ENCODE results near the gene RNASEL. TPM values are rescaled to one million over a fixed set of nuclear protein-coding genes. Genes with fewer than 3 reads are reported as not detected.
"Not testable (repeated sequence)": the region's sequence is repeated elsewhere in the genome, so short reads cannot be mapped to it uniquely, and the experiment has no call there.

The RNASEL gene
- 10 to 100 TPM in 3 of 4 donors, 1 to 10 TPM in 1; 8.4 to 13.6 (median 10.6) TPM for polyA plus RNA-seq (ENCODE audit: insufficient read length in 4 of 4)

- DNase-seq (ENCODE audit: low read depth in 4 of 4, low spot score in 3 of 4): peak; percentile 35 to 65 (median 58)
Measured at GRCh38 chr1:182588500-182589396, at the start of gene RNASEL. RNASEL (minus strand) TSS chr1:182589256; CDS start chr1:182586806, 2,450 bp downstream.

GRCh38 chr1:182637769-182638168, 48.7 kb upstream of the RNASEL start:
- DNase-seq (ENCODE audit: low read depth in 4 of 4, low spot score in 3 of 4): no peak

DNA sequence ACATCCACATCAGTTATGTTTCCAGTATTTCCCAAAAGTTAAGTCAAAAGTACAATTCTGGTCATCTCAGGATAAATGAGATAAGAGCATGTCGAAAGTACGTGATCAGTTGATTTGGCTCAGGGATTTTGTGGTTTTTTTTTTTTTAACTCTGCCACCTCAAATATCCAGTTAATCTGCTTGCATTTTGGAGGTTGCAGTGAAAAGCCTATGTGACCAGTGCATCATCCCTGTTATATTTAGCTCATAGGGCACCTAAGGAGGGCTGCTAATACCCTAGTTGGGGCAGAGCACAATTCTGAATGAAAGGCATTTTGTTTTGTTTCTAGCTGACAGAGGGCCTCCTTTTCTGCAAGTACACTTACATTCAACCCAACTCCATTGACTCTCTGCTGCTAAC, 46.8 kb upstream of the RNASEL start:
- DNase-seq (ENCODE audit: low read depth in 4 of 4, low spot score in 3 of 4): no peak

DNA sequence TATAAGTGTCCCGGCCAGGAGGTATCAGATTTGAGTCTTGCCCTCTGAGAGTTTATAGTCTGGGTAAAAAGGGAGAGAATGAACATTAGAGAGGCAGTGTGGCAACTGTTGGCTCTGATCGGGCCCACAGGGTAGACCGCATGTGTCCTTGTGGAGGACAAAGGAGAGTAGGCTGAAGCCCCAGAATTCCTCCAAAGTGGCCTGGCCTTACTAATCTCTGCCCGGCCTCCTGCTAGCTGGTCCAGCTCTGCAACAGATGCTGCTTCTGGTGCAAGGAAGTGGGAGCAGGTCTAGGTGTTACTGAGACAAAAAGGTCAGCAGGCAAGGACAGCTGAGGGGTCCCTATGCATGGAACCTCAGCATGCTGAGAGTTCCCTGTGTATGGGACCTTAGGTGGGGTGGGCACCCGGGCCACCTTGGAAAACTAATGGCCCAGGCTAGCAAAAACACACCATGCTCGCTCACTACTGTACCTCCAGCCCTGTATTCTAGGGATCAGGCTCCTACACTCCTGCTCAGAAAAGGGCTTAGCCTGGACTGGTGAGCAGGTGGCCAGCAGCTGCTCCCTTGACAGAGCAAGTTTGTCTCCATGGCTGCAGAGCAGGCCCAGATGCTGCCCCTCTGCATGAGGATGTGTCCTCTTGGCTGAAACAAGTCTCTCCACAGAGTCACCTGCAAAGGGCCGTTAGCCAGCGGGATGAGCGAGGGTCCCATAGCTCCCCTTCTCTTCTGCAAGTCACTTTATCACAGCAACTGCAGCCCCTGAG, 45.4 kb upstream of the RNASEL start:
- no peak for DNase-seq (ENCODE audit: low read depth in 4 of 4, low spot score in 3 of 4)

DNA sequence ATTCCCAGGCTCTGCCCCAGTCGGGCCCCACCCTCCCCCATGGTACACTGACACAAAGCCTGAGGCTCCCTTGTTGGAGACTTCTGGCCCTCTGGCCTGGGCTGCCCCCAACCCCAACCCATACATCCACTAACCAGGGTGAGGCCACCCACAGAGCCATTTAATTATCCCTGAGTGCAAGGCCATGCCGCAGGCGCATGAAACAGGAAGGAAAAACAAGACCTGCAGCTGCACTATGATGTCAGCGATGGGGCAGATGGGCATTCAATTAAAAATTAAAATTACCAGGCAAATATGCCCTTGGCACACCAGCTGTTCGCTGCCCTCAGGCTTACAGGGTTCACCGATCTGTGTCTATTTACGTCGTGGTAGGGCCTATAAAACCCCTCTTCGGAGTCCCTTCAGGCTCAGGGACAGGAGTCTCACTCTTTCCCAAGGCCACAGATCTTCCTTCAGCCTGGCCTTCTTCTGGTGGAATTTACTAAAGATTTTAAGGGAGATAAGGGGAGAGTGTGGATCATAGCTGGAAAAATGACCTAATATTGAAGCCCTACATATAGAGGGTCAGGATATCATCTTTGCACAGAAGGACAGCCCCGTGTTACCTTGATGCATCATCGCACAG, 44.7 kb upstream of the RNASEL start:
- no peak for DNase-seq (ENCODE audit: low read depth in 4 of 4, low spot score in 3 of 4)

GRCh38 chr1:182633031-182633430, 44.0 kb upstream of the RNASEL start:
- no peak for DNase-seq (ENCODE audit: low read depth in 4 of 4, low spot score in 3 of 4)

DNA sequence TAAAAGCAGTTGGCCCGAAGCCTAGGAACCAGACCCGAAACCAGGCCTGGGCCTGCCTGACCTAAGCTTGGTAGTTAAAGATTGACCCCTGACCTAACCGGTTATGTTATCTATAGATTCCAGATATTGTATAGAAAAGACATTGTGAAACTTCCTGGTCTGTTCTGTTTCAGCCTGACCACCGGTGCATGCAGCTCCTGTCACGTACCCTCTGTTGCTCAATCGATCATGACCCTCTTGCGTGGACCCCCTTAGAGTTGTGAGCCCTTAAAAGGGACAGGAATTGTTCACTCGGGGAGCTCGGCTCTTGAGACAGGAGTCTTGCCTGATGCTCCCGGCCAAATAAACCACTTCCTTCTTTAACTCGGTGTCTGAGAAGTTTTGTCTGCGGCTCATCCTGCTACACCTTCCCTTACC, 43.4 kb upstream of the RNASEL start:
- DNase-seq (ENCODE audit: low read depth in 4 of 4, low spot score in 3 of 4): not testable (repeated sequence)

DNA sequence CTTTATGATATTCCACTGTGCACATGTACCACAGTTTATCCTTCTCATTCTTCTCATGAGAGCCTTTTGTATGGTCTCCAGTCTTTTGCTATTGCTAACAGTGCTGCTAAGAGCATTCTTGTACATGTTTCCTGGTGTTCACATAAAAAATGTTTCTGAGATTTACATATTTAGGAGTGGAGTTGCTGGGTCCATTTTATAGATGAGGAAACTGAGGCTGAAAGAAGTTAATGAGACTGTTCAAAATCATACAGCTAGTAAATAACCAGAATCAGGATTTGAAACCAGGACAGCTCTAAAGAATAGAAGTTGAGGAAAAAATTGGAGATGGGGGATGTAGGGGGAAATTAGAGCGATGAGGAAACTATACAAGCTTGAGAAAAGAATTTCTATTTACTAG, 42.9 kb upstream of the RNASEL start:
- DNase-seq (ENCODE audit: low read depth in 4 of 4, low spot score in 3 of 4): no peak

- no peak for DNase-seq (ENCODE audit: low read depth in 4 of 4, low spot score in 3 of 4)
Measured at GRCh38 chr1:182631053-182631677, 42.1 kb upstream of the RNASEL start.

DNA sequence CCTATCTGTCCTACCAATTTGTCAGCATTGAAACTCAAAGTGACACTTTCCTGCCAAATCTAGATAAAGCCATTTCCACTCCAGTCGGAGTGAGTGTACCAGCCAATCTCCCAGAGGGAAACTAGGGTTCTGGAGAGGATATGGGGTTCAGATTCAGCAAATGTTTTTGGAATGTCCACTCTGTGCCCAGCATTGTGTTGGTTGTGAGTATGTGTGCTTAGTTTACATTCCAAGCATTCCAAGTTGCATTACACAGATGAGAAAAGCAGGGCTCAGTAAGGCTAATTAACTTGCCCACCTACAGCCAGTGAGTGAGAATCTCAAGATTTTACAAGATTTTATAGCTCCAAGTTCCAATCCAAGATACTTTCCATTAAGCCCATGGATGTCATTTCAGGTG, 41.5 kb upstream of the RNASEL start:
- DNase-seq (ENCODE audit: low read depth in 4 of 4, low spot score in 3 of 4): no peak

DNA sequence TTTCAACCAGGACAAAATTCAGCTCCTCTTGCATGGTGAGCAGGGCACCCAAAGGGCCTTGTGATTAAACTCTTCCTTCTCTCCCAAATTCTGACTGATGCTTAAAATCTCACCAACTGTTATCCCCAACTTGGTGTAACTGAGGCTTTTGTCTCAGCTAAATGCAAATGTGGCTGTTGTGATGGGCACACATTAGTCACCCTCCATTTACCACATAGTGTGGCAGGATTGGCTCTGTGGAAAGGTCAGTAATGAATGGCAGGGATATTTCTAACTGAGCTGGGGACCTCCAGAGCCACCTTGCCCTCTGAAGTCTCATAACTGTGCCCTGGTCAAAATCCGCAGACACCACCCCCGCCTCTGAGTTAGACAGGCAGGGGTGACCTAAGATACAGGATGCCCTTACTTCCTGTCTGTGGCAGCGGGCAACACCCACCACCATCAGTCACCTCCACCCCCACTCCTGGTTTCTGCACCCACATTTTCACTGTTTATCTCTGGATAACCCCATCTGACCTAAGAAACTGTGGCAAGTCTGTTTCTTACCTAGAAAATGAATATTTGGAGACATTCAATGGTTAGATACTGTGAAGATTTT, 40.5 kb upstream of the RNASEL start:
- no peak for DNase-seq (ENCODE audit: low read depth in 4 of 4, low spot score in 3 of 4)

DNA sequence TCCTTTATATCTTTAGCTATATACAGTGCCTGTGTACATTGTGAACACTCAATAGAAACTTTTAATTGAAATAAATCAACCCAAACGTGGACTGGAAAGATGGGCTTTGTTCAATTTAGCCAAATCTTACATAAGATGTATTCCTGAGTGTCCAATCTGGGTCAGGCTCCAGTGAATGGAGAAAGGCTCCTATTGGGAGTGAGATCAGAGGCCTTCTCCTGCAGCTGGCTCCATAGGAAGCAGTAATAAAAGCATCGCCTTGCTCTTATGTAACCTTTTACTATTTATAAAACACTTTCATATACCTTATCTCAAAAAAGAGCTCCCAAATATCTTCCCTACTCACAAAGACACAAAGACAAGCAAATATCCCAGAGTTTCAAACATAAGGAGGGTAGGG, 40.0 kb upstream of the RNASEL start:
- DNase-seq (ENCODE audit: low read depth in 4 of 4, low spot score in 3 of 4): no peak

DNA sequence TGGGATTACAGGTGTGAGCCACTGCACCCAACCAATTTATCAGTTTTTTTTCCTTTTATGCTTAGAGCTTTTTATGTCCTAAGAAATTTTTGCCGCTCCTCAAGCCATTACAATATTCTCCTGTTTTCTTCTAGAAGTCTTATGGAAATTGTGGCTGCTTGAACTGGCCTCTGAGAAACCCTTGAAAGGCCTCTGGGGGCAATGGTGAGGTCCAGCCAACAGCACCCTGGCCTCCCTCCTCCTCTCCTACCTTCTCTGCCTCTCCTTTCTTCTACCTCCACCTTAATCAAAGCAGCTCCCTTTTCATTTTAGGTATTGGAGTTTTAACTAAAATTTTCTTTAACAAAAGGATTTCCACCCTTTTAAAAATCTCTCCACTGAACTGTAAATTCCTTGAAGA, 39.6 kb upstream of the RNASEL start:
- no peak for DNase-seq (ENCODE audit: low read depth in 4 of 4, low spot score in 3 of 4)

GRCh38 chr1:182627622-182628021, 38.6 kb upstream of the RNASEL start:
- no peak for DNase-seq (ENCODE audit: low read depth in 4 of 4, low spot score in 3 of 4)

DNA sequence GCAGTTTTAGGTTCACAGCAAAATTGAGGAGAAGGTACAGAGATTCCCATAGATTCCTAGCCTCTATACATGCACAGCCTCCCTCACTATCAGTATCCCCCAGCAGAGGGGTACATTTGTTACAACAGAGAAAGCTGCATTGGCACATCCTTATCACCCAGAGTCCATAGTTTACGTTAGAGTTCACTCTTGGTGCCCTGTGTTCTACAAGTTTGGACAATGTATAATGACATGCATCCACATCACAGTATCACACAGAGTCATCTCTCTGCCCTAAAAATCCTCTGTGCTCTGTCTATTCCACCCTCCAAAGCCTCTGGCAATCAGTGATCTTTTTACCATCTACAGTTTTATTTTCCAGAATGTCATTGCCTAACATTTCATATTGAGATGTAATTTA, 37.5 kb upstream of the RNASEL start:
- no peak for DNase-seq (ENCODE audit: low read depth in 4 of 4, low spot score in 3 of 4)

GRCh38 chr1:182625719-182626504, 36.9 kb upstream of the RNASEL start:
- no peak for DNase-seq (ENCODE audit: low read depth in 4 of 4, low spot score in 3 of 4)

- DNase-seq (ENCODE audit: low read depth in 4 of 4, low spot score in 3 of 4): no peak
Measured at GRCh38 chr1:182625024-182625423, 36.0 kb upstream of the RNASEL start.

GRCh38 chr1:182624577-182624976, 35.5 kb upstream of the RNASEL start:
- no peak for DNase-seq (ENCODE audit: low read depth in 4 of 4, low spot score in 3 of 4)

DNA sequence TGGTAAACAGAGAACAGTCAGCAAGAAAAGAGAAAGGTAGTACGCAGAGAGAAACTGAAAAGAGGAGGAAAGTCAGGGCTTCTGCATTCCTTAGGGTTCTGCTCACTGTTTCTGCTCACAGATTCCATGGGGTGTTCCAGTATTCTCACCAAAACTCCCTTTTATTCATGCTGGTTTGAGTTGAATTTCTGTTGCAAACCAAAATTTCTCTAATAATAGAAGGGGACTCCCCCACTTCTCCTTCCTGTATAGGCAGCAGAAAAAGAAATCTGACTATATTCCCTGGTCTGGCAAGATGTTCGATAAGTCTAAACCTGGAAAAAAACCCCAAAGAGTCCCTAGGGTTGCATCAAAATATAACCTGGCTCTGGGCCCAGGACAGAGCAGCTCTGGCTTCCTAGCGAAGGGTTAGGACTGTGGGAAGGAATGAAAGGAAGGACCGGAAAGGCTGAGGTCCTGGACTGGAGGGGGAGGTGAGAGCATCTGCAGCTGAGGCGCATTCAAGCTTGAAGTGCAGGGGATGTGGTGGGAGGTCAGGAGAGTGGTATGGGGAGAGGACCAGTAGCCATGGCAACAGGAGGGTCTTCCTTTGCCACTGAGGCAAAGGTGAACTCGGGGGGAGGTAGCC, 34.0 kb upstream of the RNASEL start:
- DNase-seq (ENCODE audit: low read depth in 4 of 4, low spot score in 3 of 4): no peak
